NB4 (cell line): ENCODE measurements around the gene ANP32B.
A peak's percentile ranks its signal among the peaks of the same experiment; 100 is the strongest.

ENCODE experiments used
- DNase-seq: peaks from one replicate; pipeline ENCODE4 v3.0.0; 2010; ENCODE audit warnings: low read depth
- H3K4me3 ChIP-seq: one replicate; pipeline ENCODE4 v1.5.1; 2011; ENCODE audit warnings: mild to moderate bottlenecking, low read depth, low read length, moderate library complexity
- MYC ChIP-seq: IDR thresholded peaks from 2 replicates; pipeline ENCODE4 v1.6.1; 2011; ENCODE audit warnings: low read depth, low read length
- POLR2A ChIP-seq: IDR thresholded peaks from 2 replicates; pipeline ENCODE4 v1.6.1; 2011; ENCODE audit warnings: mild to moderate bottlenecking; ENCODE audit not compliant: insufficient read length; ENCODE audit errors: extremely low read depth
- TF ChIP-seq, protein P1 (sequence below): IDR thresholded peaks from one replicate; pipeline ENCODE4 v1.5.1; 2012; ENCODE audit warnings: low read depth, low read length
- TF ChIP-seq, protein P2 (sequence below): IDR thresholded peaks from 2 replicates; pipeline ENCODE4 v1.6.1; 2011; ENCODE audit warnings: low read depth, low read length

ANP32B gene

DNA sequence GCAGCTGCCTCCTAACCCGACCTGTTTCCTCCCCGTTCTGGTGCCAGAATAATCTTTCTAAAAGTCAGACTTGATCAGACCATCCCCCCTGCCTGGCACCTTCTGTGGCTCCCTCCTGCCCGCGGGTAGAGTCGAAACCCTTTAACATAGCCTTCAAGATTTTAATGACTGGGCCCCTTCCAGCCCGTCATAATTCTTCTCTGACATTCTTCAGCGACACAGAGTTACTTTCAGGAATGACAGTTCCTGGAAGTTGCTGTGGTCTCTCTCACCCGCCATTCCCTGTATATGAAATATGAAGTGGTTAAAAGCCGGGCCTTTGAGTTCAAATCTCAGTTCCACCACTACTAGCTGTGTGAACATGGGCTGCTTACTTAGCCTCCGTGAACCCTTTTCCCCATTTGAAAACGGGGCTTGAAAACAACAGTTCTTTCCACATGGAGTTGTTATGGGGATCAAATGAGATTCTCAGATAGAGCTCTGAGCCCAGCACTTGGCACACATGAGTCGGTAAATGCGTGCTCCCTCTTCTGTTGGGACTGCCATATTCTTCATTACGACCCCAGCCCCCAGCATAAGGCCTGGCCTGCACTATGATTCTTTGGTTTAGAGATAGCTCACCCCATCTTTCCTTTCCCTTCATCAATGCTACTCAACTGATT lies 74.1 kb downstream of the ANP32B start:
- TF ChIP-seq MYC (no peak), POLR2A (no peak)
- TF ChIP-seq, protein P1, sequence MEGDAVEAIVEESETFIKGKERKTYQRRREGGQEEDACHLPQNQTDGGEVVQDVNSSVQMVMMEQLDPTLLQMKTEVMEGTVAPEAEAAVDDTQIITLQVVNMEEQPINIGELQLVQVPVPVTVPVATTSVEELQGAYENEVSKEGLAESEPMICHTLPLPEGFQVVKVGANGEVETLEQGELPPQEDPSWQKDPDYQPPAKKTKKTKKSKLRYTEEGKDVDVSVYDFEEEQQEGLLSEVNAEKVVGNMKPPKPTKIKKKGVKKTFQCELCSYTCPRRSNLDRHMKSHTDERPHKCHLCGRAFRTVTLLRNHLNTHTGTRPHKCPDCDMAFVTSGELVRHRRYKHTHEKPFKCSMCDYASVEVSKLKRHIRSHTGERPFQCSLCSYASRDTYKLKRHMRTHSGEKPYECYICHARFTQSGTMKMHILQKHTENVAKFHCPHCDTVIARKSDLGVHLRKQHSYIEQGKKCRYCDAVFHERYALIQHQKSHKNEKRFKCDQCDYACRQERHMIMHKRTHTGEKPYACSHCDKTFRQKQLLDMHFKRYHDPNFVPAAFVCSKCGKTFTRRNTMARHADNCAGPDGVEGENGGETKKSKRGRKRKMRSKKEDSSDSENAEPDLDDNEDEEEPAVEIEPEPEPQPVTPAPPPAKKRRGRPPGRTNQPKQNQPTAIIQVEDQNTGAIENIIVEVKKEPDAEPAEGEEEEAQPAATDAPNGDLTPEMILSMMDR, result no peak
- TF ChIP-seq, protein P2, sequence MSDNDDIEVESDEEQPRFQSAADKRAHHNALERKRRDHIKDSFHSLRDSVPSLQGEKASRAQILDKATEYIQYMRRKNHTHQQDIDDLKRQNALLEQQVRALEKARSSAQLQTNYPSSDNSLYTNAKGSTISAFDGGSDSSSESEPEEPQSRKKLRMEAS, result no peak
- peak overlapping the region; percentile 89 for H3K4me3 ChIP-seq
- peak; percentile 42 for DNase-seq

DNA sequence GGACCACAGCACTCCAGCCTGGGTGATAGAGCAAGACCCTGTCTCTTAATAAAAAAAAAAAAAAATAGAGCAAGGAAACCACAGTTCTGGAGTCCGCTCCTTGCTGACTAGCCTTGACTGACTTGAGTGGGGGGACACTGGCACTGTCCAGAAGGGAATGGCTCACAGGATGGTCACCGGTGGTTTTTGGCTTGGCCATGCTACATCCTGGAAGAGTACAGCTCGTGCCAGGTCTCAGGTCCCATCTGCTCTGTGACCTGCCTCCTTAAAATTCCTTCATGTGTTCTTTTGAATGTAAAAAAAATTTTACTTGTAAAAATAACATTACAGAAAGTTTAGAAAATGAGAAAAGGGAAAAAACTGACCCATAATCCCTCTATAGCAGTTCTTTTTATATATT lies 79.0 kb downstream of the ANP32B start:
- no peak for DNase-seq
- H3K4me3 ChIP-seq, result no peak overlapping the region
- TF ChIP-seq POLR2A (no peak), MYC (no peak)
- TF ChIP-seq, protein P1, result no peak
- TF ChIP-seq, protein P2, result no peak

DNA sequence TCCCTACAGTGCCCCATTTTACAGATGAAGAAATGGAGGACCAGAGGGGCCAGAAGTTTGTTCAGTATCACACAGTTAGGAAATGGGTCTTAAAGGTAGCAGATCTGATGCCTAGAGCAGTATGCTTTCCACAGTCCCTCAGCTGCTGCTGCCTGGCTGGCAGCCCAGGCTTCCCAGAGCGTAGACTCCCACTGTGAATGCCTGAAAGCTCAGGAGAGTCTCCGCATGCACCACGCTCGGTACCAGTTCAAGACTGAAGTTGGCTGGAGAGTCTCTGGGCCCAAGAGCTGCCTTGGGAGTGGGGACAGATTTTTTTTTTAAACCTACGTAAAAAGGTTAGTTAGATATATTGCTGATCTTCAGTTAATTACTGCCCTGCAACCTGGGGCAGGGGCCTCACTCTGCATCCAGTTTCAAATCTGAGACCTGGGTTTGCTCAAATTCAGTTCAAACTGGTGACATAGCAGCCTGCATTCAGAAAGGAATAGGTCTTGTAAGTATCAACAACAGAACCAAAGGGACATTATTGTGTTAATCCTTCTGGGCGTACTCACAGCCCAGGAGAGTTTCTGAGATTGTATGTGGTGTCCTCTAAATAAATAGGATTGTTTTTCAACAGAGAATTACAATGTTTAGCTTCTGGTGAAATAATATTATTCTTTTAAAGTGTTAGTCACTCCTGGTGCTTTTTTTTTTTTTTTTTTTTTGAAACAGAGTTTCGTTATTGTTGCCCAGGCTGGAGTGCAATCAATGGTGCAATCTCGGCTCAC lies 81.7 kb downstream of the ANP32B start:
- DNase-seq, result no peak
- no peak for TF ChIP-seq MYC
- TF ChIP-seq, protein P2, result no peak
- TF ChIP-seq, protein P1, result no peak
- no peak for TF ChIP-seq POLR2A
- no peak overlapping the region for H3K4me3 ChIP-seq
